ENCODE measurements around the gene GAL3ST2.
"Not testable (repeated sequence)": the region's sequence is repeated elsewhere in the genome, so short reads cannot be mapped to it uniquely, and the experiment has no call there.

Gene GAL3ST2

GRCh38 chr2:241776336-241777169, at the start of gene GAL3ST2:
Gene GAL3ST2, plus strand, starts transcription at chr2:241776822. Its CDS starts 134 bp downstream, at chr2:241776956.
- no peak for DNase-seq (ENCODE audit: extremely low read depth in 1 of 2, low read depth in 1 of 2)

- DNase-seq (ENCODE audit: extremely low read depth in 1 of 2, low read depth in 1 of 2) = no peak
Measured at GRCh38 chr2:241728000-241728399, 48.6 kb upstream of the GAL3ST2 start.

GRCh38 chr2:241728627-241729026, 48.0 kb upstream of the GAL3ST2 start:
- DNase-seq (ENCODE audit: extremely low read depth in 1 of 2, low read depth in 1 of 2) = no peak

GRCh38 chr2:241729868-241730267, 46.8 kb upstream of the GAL3ST2 start:
- DNase-seq (ENCODE audit: extremely low read depth in 1 of 2, low read depth in 1 of 2) = no peak

- DNase-seq (ENCODE audit: extremely low read depth in 1 of 2, low read depth in 1 of 2) = no peak
Measured at GRCh38 chr2:241730671-241731293, 45.8 kb upstream of the GAL3ST2 start.

- peak in 1 of 2 donors; percentile 59 for DNase-seq (ENCODE audit: extremely low read depth in 1 of 2, low read depth in 1 of 2)
Measured at GRCh38 chr2:241732513-241733186, 44.0 kb upstream of the GAL3ST2 start.

GRCh38 chr2:241733391-241734207, 43.0 kb upstream of the GAL3ST2 start:
- DNase-seq (ENCODE audit: extremely low read depth in 1 of 2, low read depth in 1 of 2) = no peak

GRCh38 chr2:241734208-241734466, 42.5 kb upstream of the GAL3ST2 start:
- DNase-seq (ENCODE audit: extremely low read depth in 1 of 2, low read depth in 1 of 2) = no peak

- DNase-seq (ENCODE audit: extremely low read depth in 1 of 2, low read depth in 1 of 2) = peak; percentile 86 to 88
Measured at GRCh38 chr2:241734467-241735208, 42.0 kb upstream of the GAL3ST2 start, which contains the start of gene D2HGDH. Gene D2HGDH, plus strand, starts transcription at chr2:241734630. Its CDS starts 595 bp downstream, at chr2:241735225.

GRCh38 chr2:241736111-241736510, 40.5 kb upstream of the GAL3ST2 start:
- no peak for DNase-seq (ENCODE audit: extremely low read depth in 1 of 2, low read depth in 1 of 2)

GRCh38 chr2:241738040-241738686, 38.5 kb upstream of the GAL3ST2 start:
- no peak for DNase-seq (ENCODE audit: extremely low read depth in 1 of 2, low read depth in 1 of 2)

GRCh38 chr2:241739177-241739576, 37.4 kb upstream of the GAL3ST2 start:
- DNase-seq (ENCODE audit: extremely low read depth in 1 of 2, low read depth in 1 of 2) = no peak

GRCh38 chr2:241739651-241740050, 37.0 kb upstream of the GAL3ST2 start:
- DNase-seq (ENCODE audit: extremely low read depth in 1 of 2, low read depth in 1 of 2) = peak in 1 of 2 donors; percentile 78

- peak in 1 of 2 donors; percentile 50 for DNase-seq (ENCODE audit: extremely low read depth in 1 of 2, low read depth in 1 of 2)
Measured at GRCh38 chr2:241741016-241741415, 35.6 kb upstream of the GAL3ST2 start.

GRCh38 chr2:241742320-241742939, 34.2 kb upstream of the GAL3ST2 start:
- no peak for DNase-seq (ENCODE audit: extremely low read depth in 1 of 2, low read depth in 1 of 2)

GRCh38 chr2:241743008-241743407, 33.6 kb upstream of the GAL3ST2 start:
- not testable (repeated sequence) for DNase-seq (ENCODE audit: extremely low read depth in 1 of 2, low read depth in 1 of 2)

- DNase-seq (ENCODE audit: extremely low read depth in 1 of 2, low read depth in 1 of 2) = no peak
Measured at GRCh38 chr2:241743620-241744019, 33.0 kb upstream of the GAL3ST2 start.

GRCh38 chr2:241744028-241744754, 32.4 kb upstream of the GAL3ST2 start:
- DNase-seq (ENCODE audit: extremely low read depth in 1 of 2, low read depth in 1 of 2) = no peak

- no peak for DNase-seq (ENCODE audit: extremely low read depth in 1 of 2, low read depth in 1 of 2)
Measured at GRCh38 chr2:241745276-241745675, 31.3 kb upstream of the GAL3ST2 start.
